GM10847 (cell line): ENCODE data around the gene GPC4.

Experiments used
- POLR2A ChIP-seq: IDR thresholded peaks from 2 replicates; pipeline ENCODE4 v1.6.1; 2011; ENCODE audit not compliant: insufficient read length; ENCODE audit errors: extremely low read depth

The GPC4 gene

GRCh38 chrX:133250184-133251100 lies 164.8 kb downstream of the GPC4 start:
- no peak for TF ChIP-seq POLR2A
